Bone marrow (tissue), 2 donors: ENCODE measurements around the gene BARX2.

Experiments
- DNase-seq, 2 donors: peaks; one replicate each; lab custom pipeline; 2025; lab: John Stamatoyannopoulos, UW

BARX2 gene

GRCh38 chr11:129440028-129440713 is 64.5 kb downstream of the BARX2 start:
- DNase-seq, result no peak

GRCh38 chr11:129442171-129442570 is 66.5 kb downstream of the BARX2 start:
- DNase-seq, result no peak

GRCh38 chr11:129443276-129443675 is 67.6 kb downstream of the BARX2 start:
- DNase-seq, result no peak

GRCh38 chr11:129444274-129444673 is 68.6 kb downstream of the BARX2 start:
- no peak for DNase-seq

- DNase-seq, result no peak
Measured at GRCh38 chr11:129445226-129445625, 69.6 kb downstream of the BARX2 start.

- no peak for DNase-seq
Measured at GRCh38 chr11:129446572-129446971, 70.9 kb downstream of the BARX2 start.

GRCh38 chr11:129447654-129448239 is 72.1 kb downstream of the BARX2 start:
- no peak for DNase-seq

- DNase-seq, result no peak
Measured at GRCh38 chr11:129451524-129451923, 75.9 kb downstream of the BARX2 start.

- no peak for DNase-seq
Measured at GRCh38 chr11:129453293-129453721, 77.7 kb downstream of the BARX2 start.

GRCh38 chr11:129455101-129455500 is 79.5 kb downstream of the BARX2 start:
- DNase-seq, result no peak

GRCh38 chr11:129455756-129456655 is 80.4 kb downstream of the BARX2 start:
- no peak for DNase-seq

GRCh38 chr11:129457321-129457720 is 81.7 kb downstream of the BARX2 start:
- no peak for DNase-seq

- DNase-seq, result no peak
Measured at GRCh38 chr11:129458278-129458677, 82.6 kb downstream of the BARX2 start.

- no peak for DNase-seq
Measured at GRCh38 chr11:129458756-129459535, 83.3 kb downstream of the BARX2 start.

- DNase-seq, result no peak
Measured at GRCh38 chr11:129460714-129461113, 85.1 kb downstream of the BARX2 start.

GRCh38 chr11:129484068-129484467 is 108.4 kb downstream of the BARX2 start:
- no peak for DNase-seq

GRCh38 chr11:129489249-129489648 is 113.6 kb downstream of the BARX2 start:
- DNase-seq, result no peak

- DNase-seq, result no peak
Measured at GRCh38 chr11:129490004-129490403, 114.4 kb downstream of the BARX2 start.

- no peak for DNase-seq
Measured at GRCh38 chr11:129493746-129494145, 118.1 kb downstream of the BARX2 start.
